SHP77 treated with DMSO at 0.1 percent for 48 hours (cell line): Measurements from ENCODE around the gene SEC61B.

ENCODE experiments used
- DNase-seq: peaks from one replicate; lab custom pipeline; 2025; lab: John Stamatoyannopoulos, UW

Gene SEC61B

GRCh38 chr9:99274495-99274894, 52.4 kb downstream of the SEC61B start:
- no peak for DNase-seq
